Measurements from ENCODE around the gene ZNF185.

Gene ZNF185

DNA sequence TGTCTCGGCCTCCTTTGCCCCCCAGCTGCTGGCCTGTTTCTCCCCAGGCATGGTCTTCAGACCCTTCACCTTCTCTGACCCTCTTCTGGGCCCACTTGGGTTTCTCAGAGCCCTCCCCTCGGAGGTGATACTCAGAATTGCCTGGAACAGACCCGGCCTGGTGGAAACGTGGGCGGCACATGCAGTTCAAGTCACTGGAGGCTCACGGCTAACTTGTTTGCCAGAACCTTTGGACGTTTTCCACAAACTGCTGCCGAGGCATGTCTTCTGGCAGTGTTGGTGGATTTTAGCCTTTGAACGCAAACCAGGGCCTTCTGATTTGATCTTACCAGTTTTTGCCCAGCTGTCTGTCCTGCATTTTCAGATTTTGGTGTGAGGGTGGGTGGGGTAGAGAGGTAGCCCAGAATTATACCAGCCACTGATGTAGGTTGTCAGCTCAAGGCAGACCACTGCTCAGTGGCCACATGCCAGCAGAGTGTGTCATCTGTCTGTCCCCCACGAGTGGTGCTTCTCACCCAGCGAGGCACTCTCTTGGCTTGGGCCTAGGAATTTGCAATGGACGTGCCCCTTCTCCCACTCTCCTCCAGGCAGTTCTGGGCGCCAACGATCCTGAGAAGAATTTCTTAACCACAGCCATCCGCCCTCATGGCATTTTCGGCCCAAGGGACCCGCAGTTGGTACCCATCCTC lies 32.5 kb upstream of the ZNF185 start:
- Histone ChIP-seq H3K36me3 (no peaks in the 10 kb centered on the region), H3K9me3 (no peaks in the 10 kb centered on the region), H3K4me1 (no peaks in the 10 kb centered on the region), H3K27me3 (no peaks in the 10 kb centered on the region), H3K4me3 (ENCODE audit: low read depth, low read length) (no peak overlapping the region)
- TF ChIP-seq, protein P1, sequence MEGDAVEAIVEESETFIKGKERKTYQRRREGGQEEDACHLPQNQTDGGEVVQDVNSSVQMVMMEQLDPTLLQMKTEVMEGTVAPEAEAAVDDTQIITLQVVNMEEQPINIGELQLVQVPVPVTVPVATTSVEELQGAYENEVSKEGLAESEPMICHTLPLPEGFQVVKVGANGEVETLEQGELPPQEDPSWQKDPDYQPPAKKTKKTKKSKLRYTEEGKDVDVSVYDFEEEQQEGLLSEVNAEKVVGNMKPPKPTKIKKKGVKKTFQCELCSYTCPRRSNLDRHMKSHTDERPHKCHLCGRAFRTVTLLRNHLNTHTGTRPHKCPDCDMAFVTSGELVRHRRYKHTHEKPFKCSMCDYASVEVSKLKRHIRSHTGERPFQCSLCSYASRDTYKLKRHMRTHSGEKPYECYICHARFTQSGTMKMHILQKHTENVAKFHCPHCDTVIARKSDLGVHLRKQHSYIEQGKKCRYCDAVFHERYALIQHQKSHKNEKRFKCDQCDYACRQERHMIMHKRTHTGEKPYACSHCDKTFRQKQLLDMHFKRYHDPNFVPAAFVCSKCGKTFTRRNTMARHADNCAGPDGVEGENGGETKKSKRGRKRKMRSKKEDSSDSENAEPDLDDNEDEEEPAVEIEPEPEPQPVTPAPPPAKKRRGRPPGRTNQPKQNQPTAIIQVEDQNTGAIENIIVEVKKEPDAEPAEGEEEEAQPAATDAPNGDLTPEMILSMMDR (IDR thresholded peaks at IDR 0.05; ENCODE audit: low read depth, low read length): no peak
- DNase-seq: no peak

DNA sequence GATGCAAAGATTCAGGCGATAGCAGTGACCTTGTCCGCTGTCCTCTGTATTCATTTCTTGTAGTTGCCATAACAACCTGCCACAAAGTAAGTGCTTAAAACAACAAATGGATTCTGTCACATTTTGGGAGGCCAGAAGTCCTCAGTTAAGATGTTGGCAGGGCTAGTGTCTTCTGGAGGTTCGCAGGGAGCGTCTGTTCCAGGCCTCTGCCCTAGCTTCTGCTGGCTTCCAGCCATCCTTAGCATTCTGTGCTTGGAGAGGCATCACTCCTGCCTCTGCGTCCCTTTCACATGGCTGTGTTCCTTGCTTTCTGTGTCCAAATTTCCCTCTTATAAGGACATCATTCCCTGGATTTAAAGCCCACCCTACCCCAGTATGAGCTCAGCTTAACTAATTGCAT lies 31.5 kb upstream of the ZNF185 start:
- H3K4me1 ChIP-seq: no peaks in the 10 kb centered on the region
- DNase-seq: no peak
- H3K27me3 ChIP-seq: no peaks in the 10 kb centered on the region
- H3K9me3 ChIP-seq: no peaks in the 10 kb centered on the region
- no peaks in the 10 kb centered on the region for H3K36me3 ChIP-seq
- no peak overlapping the region for H3K4me3 ChIP-seq (ENCODE audit: low read depth, low read length)
- TF ChIP-seq, protein P1 (IDR thresholded peaks at IDR 0.05; ENCODE audit: low read depth, low read length): no peak

DNA sequence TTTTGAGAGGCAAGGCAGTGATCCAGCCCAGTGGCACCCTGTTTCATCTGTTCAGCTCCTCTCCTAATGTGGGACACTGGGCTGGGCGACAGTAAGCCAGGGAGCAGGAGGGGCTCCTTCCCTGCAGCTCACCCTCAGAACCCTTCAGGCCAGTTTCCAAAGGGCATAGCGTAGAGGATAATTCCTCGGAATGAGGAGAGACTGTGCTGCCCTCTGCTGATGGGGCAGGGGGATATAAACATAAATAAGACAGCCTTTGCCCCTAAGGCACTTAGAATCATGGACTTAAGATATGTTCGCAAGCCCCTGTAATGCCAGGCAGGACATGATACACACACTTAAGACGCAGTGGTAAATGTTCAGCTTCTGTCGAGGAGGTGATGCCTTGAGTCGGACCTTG lies 27.9 kb upstream of the ZNF185 start:
- TF ChIP-seq, protein P1 (IDR thresholded peaks at IDR 0.05; ENCODE audit: low read depth, low read length): no peak
- Histone ChIP-seq H3K9me3 (no peaks in the 10 kb centered on the region), H3K4me3 (ENCODE audit: low read depth, low read length) (no peak overlapping the region), H3K36me3 (no peaks in the 10 kb centered on the region), H3K27me3 (no peaks in the 10 kb centered on the region), H3K4me1 (no peaks in the 10 kb centered on the region)
- no peak for DNase-seq

DNA sequence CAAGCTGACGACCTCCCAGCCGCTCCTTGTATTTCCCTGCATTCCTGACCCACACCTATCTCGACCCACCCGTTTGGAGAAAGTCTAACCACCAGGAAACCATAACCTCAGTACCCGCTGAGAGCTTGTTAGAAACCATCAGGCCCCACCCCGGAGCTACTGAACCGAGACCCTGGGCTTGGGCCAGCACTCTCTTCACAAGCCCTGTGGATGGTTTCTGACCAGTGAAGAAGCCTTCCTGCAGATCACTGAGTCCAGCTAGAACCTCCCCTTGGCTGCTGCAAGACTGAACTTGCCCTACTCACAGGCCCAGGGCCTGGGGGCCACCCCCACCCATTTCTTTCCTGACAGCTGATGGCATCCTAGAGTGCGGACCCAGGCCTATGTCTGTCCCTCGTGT lies 26.6 kb upstream of the ZNF185 start:
- DNase-seq: no peak
- no peak overlapping the region for H3K4me3 ChIP-seq (ENCODE audit: low read depth, low read length)
- no peaks in the 10 kb centered on the region for H3K36me3 ChIP-seq
- H3K9me3 ChIP-seq: no peaks in the 10 kb centered on the region
- TF ChIP-seq, protein P1 (IDR thresholded peaks at IDR 0.05; ENCODE audit: low read depth, low read length): no peak
- no peaks in the 10 kb centered on the region for H3K27me3 ChIP-seq
- no peaks in the 10 kb centered on the region for H3K4me1 ChIP-seq

DNA sequence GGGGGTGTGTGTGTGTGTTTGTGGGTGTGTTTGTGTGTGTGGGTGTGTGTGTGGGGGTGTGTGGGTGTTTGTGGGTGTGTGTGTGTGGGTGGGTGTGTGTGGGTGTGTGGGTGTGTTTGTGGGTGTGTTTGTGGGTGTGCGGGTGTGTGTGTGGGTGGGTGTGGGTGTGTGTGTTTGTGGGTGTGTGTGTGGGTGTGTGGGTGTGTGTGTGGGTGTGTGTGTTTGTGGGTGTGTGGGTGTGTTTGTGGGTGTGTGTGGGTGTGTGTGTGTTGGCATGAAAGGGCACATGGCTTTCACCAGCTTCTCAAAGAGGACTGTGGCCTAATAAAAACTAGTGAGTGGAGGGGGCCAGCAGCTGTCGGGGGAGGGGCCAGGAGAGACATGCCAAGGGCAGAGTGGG lies 25.3 kb upstream of the ZNF185 start:
- H3K4me1 ChIP-seq: no peaks in the 10 kb centered on the region
- H3K4me3 ChIP-seq (ENCODE audit: low read depth, low read length): no peak overlapping the region
- TF ChIP-seq, protein P1 (IDR thresholded peaks at IDR 0.05; ENCODE audit: low read depth, low read length): no peak
- DNase-seq: no peak
- H3K9me3 ChIP-seq: no peaks in the 10 kb centered on the region
- no peaks in the 10 kb centered on the region for H3K36me3 ChIP-seq
- no peaks in the 10 kb centered on the region for H3K27me3 ChIP-seq

DNA sequence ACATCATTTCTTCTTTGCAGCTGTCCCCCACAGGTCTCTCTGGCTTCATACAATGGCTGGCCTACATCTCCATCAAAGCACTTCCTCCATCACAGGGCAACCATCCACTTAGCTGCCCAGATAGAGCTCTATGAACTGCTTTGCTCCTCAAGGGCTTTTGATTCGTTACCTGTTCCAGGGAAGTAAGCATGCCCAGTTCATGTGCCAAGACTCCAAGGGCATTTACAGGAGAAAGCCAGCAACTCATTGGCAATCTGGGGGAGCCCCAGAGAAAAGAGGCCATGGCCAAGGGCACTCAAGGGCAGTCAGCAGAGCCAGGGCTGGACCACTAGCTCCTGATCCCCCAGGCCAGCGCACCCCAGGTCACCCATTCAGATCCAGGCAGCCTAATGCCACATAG lies 24.5 kb upstream of the ZNF185 start:
- no peaks in the 10 kb centered on the region for H3K9me3 ChIP-seq
- H3K36me3 ChIP-seq: no peaks in the 10 kb centered on the region
- TF ChIP-seq, protein P1 (IDR thresholded peaks at IDR 0.05; ENCODE audit: low read depth, low read length): no peak
- DNase-seq: no peak
- H3K4me1 ChIP-seq: no peaks in the 10 kb centered on the region
- no peaks in the 10 kb centered on the region for H3K27me3 ChIP-seq
- no peak overlapping the region for H3K4me3 ChIP-seq (ENCODE audit: low read depth, low read length)
